IMR-90 (cell line): ENCODE data around the gene CASK. TPM values are rescaled to one million over a fixed set of nuclear protein-coding genes. Genes with fewer than 3 reads are reported as not detected.

Source experiments
- ATAC-seq: fragments of 200-7000 bp; cut with Tn5 transposase; 2 replicates; pipeline ENCODE4 v1.9.1; 2020; ENCODE audit warnings: low read depth, mild to moderate bottlenecking, moderate library complexity
- BruUV-seq: library from RNA; stranded (reverse); fragments of 400-500 nt; replicated peaks from 2 replicates; lab custom pipeline; 2021; lab: Mats Ljungman, UMichigan
- CTCF ChIA-PET: fragments of 300-600 bp; formaldehyde crosslinking; extraction: SDS; loops from one replicate; lab custom pipeline; 2021; ENCODE audit warnings: antibody characterized with exemption; lab: Yijun Ruan, JAX
- POLR2A ChIA-PET: fragments of 300-600 bp; sonication (Branson Sonifier 250); formaldehyde crosslinking; loops from one replicate; lab custom pipeline; 2022; ENCODE audit warnings: antibody characterized with exemption; ENCODE audit not compliant: unreplicated experiment; lab: Charles Lee
- DNase-seq: peaks from one replicate; pipeline ENCODE4 v3.0.0; 2013
- H2AFZ ChIP-seq: replicated peaks from 2 replicates; pipeline ENCODE3; 2013; ENCODE audit warnings: low read length, mild to moderate bottlenecking; ENCODE audit not compliant: poor library complexity
- H2AK5ac ChIP-seq: 2 replicates; pipeline ENCODE4 v1.6.1; 2013; ENCODE audit warnings: low read depth, low read length, inconsistent platforms
- H2AK9ac ChIP-seq: replicated peaks from 2 replicates; pipeline ENCODE3; 2013; ENCODE audit warnings: mild to moderate bottlenecking, low read depth, low read length, moderate library complexity; ENCODE audit not compliant: poor library complexity
- H2BK120ac ChIP-seq: 2 replicates; pipeline ENCODE4 v1.6.1; 2013; ENCODE audit warnings: low read depth, low read length, inconsistent platforms
- H2BK15ac ChIP-seq: 3 replicates; pipeline ENCODE4 v1.6.1; 2013; ENCODE audit warnings: low read depth, low read length, inconsistent platforms
- H2BK20ac ChIP-seq: 2 replicates; pipeline ENCODE4 v1.6.1; 2013; ENCODE audit warnings: low read depth, mild to moderate bottlenecking, inconsistent platforms, low read length, moderate library complexity
- H2BK5ac ChIP-seq: 2 replicates; pipeline ENCODE4 v1.6.1; 2013; ENCODE audit warnings: mild to moderate bottlenecking, low read depth, low read length, inconsistent platforms; ENCODE audit not compliant: poor library complexity, severe bottlenecking
- H3K14ac ChIP-seq: replicated peaks from 2 replicates; pipeline ENCODE4 v1.6.1; 2013; ENCODE audit warnings: low read depth, low read length, inconsistent platforms
- H3K18ac ChIP-seq: 2 replicates; pipeline ENCODE4 v1.6.1; 2013; ENCODE audit warnings: low read depth, low read length, control low read depth
- H3K23ac ChIP-seq: 2 replicates; pipeline ENCODE4 v1.6.1; 2013; ENCODE audit warnings: low read depth, low read length, inconsistent platforms
- H3K27ac ChIP-seq: 2 replicates; pipeline ENCODE4 v1.5.1; 2013; ENCODE audit warnings: mild to moderate bottlenecking, control low read depth, low read length; ENCODE audit not compliant: insufficient read depth
- H3K27me3 ChIP-seq: 2 replicates; pipeline ENCODE4 v1.6.1; 2013; ENCODE audit warnings: low read length; ENCODE audit not compliant: control insufficient read depth, insufficient read depth
- H3K36me3 ChIP-seq: 2 replicates; pipeline ENCODE4 v1.6.1; 2013; ENCODE audit warnings: low read length, mixed read lengths; ENCODE audit not compliant: control insufficient read depth, insufficient read depth
- H3K4ac ChIP-seq: 2 replicates; pipeline ENCODE4 v1.6.1; 2013; ENCODE audit warnings: low read depth, low read length, inconsistent platforms
- H3K4me1 ChIP-seq: 2 replicates; pipeline ENCODE4 v1.6.1; 2013; ENCODE audit warnings: low read length, mixed read lengths; ENCODE audit not compliant: control insufficient read depth, insufficient read depth
- H3K4me2 ChIP-seq: 2 replicates; pipeline ENCODE4 v1.6.1; 2013; ENCODE audit warnings: low read depth, mild to moderate bottlenecking, control low read depth, low read length, moderate library complexity
- H3K4me3 ChIP-seq: 2 replicates; pipeline ENCODE4 v1.5.1; 2013; ENCODE audit warnings: low read depth, mild to moderate bottlenecking, control low read depth, low read length, moderate library complexity; ENCODE audit not compliant: insufficient read depth
- H3K56ac ChIP-seq: 2 replicates; pipeline ENCODE4 v1.6.1; 2013; ENCODE audit warnings: low read length, inconsistent platforms; ENCODE audit not compliant: insufficient read depth; ENCODE audit errors: extremely low read depth
- H3K79me1 ChIP-seq, 2 experiments: 2 replicates each; pipeline ENCODE4 v1.6.1; 2013; ENCODE audit warnings: low read length in 2 of 2, inconsistent platforms in 1 of 2, low read depth in 1 of 2
- H3K9ac ChIP-seq: 2 replicates; pipeline ENCODE4 v1.6.1; 2013; ENCODE audit warnings: low read depth, low read length, control low read depth
- H3K9me1 ChIP-seq: 2 replicates; pipeline ENCODE4 v1.6.1; 2013; ENCODE audit warnings: low read length, inconsistent platforms; ENCODE audit not compliant: insufficient read depth
- H3K9me3 ChIP-seq: 2 replicates; pipeline ENCODE4 v1.6.1; 2013; ENCODE audit warnings: low read length; ENCODE audit not compliant: control insufficient read depth, insufficient read depth
- H4K20me1 ChIP-seq: 2 replicates; pipeline ENCODE4 v1.6.1; 2013; ENCODE audit warnings: low read length, inconsistent platforms; ENCODE audit not compliant: insufficient read depth
- H4K5ac ChIP-seq: 2 replicates; pipeline ENCODE4 v1.6.1; 2013; ENCODE audit warnings: mild to moderate bottlenecking, low read depth, low read length, control low read depth
- H4K8ac ChIP-seq, 2 experiments: 2 replicates each; pipeline ENCODE4 v1.6.1; 2013; ENCODE audit warnings: low read depth in 2 of 2, low read length in 2 of 2, control low read depth in 1 of 2, inconsistent platforms in 1 of 2
- H4K91ac ChIP-seq: 2 replicates; pipeline ENCODE4 v1.6.1; 2013; ENCODE audit warnings: low read depth, low read length, inconsistent platforms; ENCODE audit not compliant: insufficient read depth
- CEBPB ChIP-seq: IDR thresholded peaks from 2 replicates; pipeline ENCODE4 v1.6.1; 2012; ENCODE audit warnings: low read depth, low read length, improper control_type of control experiment
- CHD1 ChIP-seq: IDR thresholded peaks from 2 replicates; pipeline ENCODE4 v1.6.1; 2012; ENCODE audit warnings: low read depth, low read length, improper control_type of control experiment
- MAZ ChIP-seq: IDR thresholded peaks from 2 replicates; pipeline ENCODE4 v1.6.1; 2012; ENCODE audit warnings: low read depth, mild to moderate bottlenecking, low read length, improper control_type of control experiment, moderate library complexity, borderline replicate concordance
- MXI1 ChIP-seq: IDR thresholded peaks from 2 replicates; pipeline ENCODE4 v1.6.1; 2012; ENCODE audit warnings: low read depth, mild to moderate bottlenecking, low read length, moderate library complexity, borderline replicate concordance
- NFE2L2 ChIP-seq: fragments of 150-350 bp; IDR thresholded peaks from 2 replicates; pipeline ENCODE4 v1.6.1; 2016; ENCODE audit warnings: low read depth, mild to moderate bottlenecking, low read length
- WGBS, 2 experiments: methylation state at CpG; one replicate each; pipeline versions ENCODE4 v1.1.5 to v1.1.7; 2013; ENCODE audit warnings: missing lambda C conversion rate in 2 of 2; ENCODE audit not compliant: insufficient read length in 1 of 2; ENCODE audit errors: extremely low coverage in 2 of 2; 5-methylcytosine and 5-hydroxymethylcytosine counted together
- dilution Hi-C: fragments of 300-500 bp; cut with HindIII; formaldehyde crosslinking; loops from one replicate; pipeline ENCODE4 v1.14.3; 2018; ENCODE audit warnings: low sequenced_read_pairs; ENCODE audit not compliant: unreplicated experiment
- in situ Hi-C: fragments of 300-500 bp; cut with MboI; formaldehyde crosslinking; loops from 3 replicates; pipeline ENCODE4 v1.14.3; 2019; ENCODE audit warnings: low sequenced_read_pairs, inconsistent platforms, mixed read lengths
- intact Hi-C: fragments of 100-400 bp; cut with micrococcal nuclease; formaldehyde crosslinking; loops from 2 replicates; pipeline ENCODE4 v1.10.0; 2022
- polyA plus RNA-seq, 3 experiments: library from polyadenylated mRNA; depleted of rRNA; stranded (reverse); fragments of >200 nt; gene quantifications; 2 replicates each; pipeline ENCODE4 v1.2.3, GENCODE V29; 2012; ENCODE audit warnings: low replicate concordance in 1 of 3
- total RNA-seq: library from RNA; depleted of rRNA; stranded (reverse); fragments of >200 nt; gene quantifications from 2 replicates; pipeline ENCODE4 v1.2.3, GENCODE V29; 2012

Gene CASK
- total and polyA plus RNA-seq, 2 of the 4 experiments (the other 2 are of a cell fraction), result 9.4 to 17.7 TPM

DNA sequence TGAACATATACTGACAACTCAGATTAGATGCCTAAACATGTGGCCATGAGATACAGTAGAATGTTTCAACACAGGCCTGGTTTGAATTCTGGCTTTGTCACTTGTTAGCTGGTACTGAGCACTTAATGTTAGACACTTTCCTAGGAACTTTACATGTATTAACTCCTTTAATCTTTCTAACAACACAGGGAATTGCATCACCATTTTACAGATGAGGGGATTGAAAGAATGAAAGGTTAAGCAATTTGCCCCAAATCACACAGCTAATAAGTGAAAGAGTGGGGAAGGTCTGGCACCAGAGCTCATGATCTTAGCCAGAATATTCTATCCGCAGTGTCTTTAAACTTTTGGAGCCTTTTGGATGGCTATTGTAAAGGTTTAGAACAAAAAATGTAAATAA, 380.3 kb downstream of the CASK start:
- H3K4me2 ChIP-seq, result no peak overlapping the region
- no peak overlapping the region for H3K14ac ChIP-seq
- no peaks in the 10 kb centered on the region for H3K9me3 ChIP-seq
- peaks cover 6% of the 10 kb centered on the region for H3K4me1 ChIP-seq
- H3K27me3 ChIP-seq, result no peaks in the 10 kb centered on the region; the same call in 1 of the 2 replicates
- in situ Hi-C loops, result no loop called here
- no peak overlapping the region for H3K27ac ChIP-seq
- no peak overlapping the region for H3K4me3 ChIP-seq
- no peak for DNase-seq
- no TSS peak for BruUV-seq
- ChIA-PET CTCF (interaction anchor here (1.1 kb wide), 1 partner anchor 12 kb away, joined by 3 read pairs; no protein-coding TSS in a partner anchor), POLR2A (interaction anchor here (1.0 kb wide), 1 partner anchor 210 kb away, joined by 3 read pairs; no protein-coding TSS in a partner anchor)
- no peak overlapping the region for H4K5ac ChIP-seq
- no peak overlapping the region for H2BK5ac ChIP-seq
- no peaks in the 10 kb centered on the region for H4K20me1 ChIP-seq
- H3K4ac ChIP-seq, result no peak overlapping the region
- no peak overlapping the region for H2BK20ac ChIP-seq
- no peak overlapping the region for H2BK120ac ChIP-seq
- H3K23ac ChIP-seq, result no peak overlapping the region
- peak overlapping the region; percentile 14; the same call in 1 of the 2 replicates for H3K18ac ChIP-seq
- no peak overlapping the region for H2BK15ac ChIP-seq
- H2AFZ ChIP-seq, result no peak overlapping the region
- H4K8ac ChIP-seq, result no peak overlapping the region
- intact Hi-C loops, result no loop called here
- H2AK9ac ChIP-seq, result no peak overlapping the region
- dilution Hi-C loops, result no loop called here
- H3K9me1 ChIP-seq, result peaks cover 2% of the 10 kb centered on the region; the same call in 1 of the 2 replicates
- H3K36me3 ChIP-seq, result peaks cover 1% of the 10 kb centered on the region; the same call in 1 of the 2 replicates
- no CpG with 5 or more reads among the region's 1 CpG for WGBS, 2 experiments
- no peak overlapping the region for H3K9ac ChIP-seq
- H3K79me1 ChIP-seq, result no peaks in the 10 kb centered on the region
- no peak overlapping the region for H3K56ac ChIP-seq
- no peak overlapping the region for H4K91ac ChIP-seq
- TF ChIP-seq NFE2L2, result no peak
- TF ChIP-seq MAZ, result no peak
- no peak for TF ChIP-seq CHD1
- no peak for TF ChIP-seq MXI1
- TF ChIP-seq CEBPB, result peak; percentile 21; the same call in 1 of the 2 replicates
- ATAC-seq, result no peak
- H2AK5ac ChIP-seq, result no peak overlapping the region
